GM18505 (cell line): ENCODE data around the gene POU2F2.
"Not testable (repeated sequence)": the region's sequence is repeated elsewhere in the genome, so short reads cannot be mapped to it uniquely, and the experiment has no call there.

ENCODE experiments used
- ATAC-seq: cut with Tn5 transposase; IDR thresholded peaks from one replicate; pipeline ENCODE4 v1.9.1; 2021; ENCODE audit not compliant: unreplicated experiment
- POLR2A ChIP-seq: IDR thresholded peaks from 4 replicates; pipeline ENCODE4 v1.6.1; 2011; ENCODE audit warnings: borderline replicate concordance; ENCODE audit not compliant: insufficient read depth, insufficient read length; ENCODE audit errors: extremely low read depth

POU2F2 gene

GRCh38 chr19:42048992-42049391, 83.3 kb downstream of the POU2F2 start:
- no peak for ATAC-seq
- no peak for TF ChIP-seq POLR2A

- TF ChIP-seq POLR2A = no peak
Observed at GRCh38 chr19:42045575-42045974, 86.7 kb downstream of the POU2F2 start.

GRCh38 chr19:42042455-42043170, 89.6 kb downstream of the POU2F2 start:
- TF ChIP-seq POLR2A = no peak
- no peak for ATAC-seq

More at GRCh38 chr19:42045575-42045974, 86.7 kb downstream of the POU2F2 start:
- no peak for ATAC-seq

- not testable (repeated sequence) for ATAC-seq
Observed at GRCh38 chr19:42040491-42040890, 91.8 kb downstream of the POU2F2 start.

GRCh38 chr19:42040031-42040430, 92.2 kb downstream of the POU2F2 start:
- ATAC-seq = no peak
- TF ChIP-seq POLR2A = no peak

- no peak for TF ChIP-seq POLR2A
- ATAC-seq = no peak
Observed at GRCh38 chr19:42038666-42039065, 93.6 kb downstream of the POU2F2 start.

GRCh38 chr19:42037649-42038048, 94.6 kb downstream of the POU2F2 start:
- ATAC-seq = no peak
- no peak for TF ChIP-seq POLR2A
